Loucy (cell line): ENCODE results near the gene SV2B.

Experiments
- H2AFZ ChIP-seq: fragments of 200-600 bp; sonication (generic); 2 replicates; pipeline ENCODE4 v1.6.0; 2016; ENCODE audit warnings: antibody characterized with exemption, mild to moderate bottlenecking, low read length, moderate library complexity
- H3F3A ChIP-seq: fragments of 200-600 bp; 2 replicates; pipeline ENCODE4 v1.6.0; 2016; ENCODE audit warnings: antibody characterized with exemption, low read depth, mild to moderate bottlenecking
- H3K27me3 ChIP-seq: fragments of 200-600 bp; sonication (generic); 2 replicates; pipeline ENCODE4 v1.6.1; 2014; ENCODE audit warnings: low read length, mild to moderate bottlenecking; ENCODE audit not compliant: insufficient read depth, poor library complexity, severe bottlenecking
- H3K36me3 ChIP-seq: fragments of 200-600 bp; sonication (generic); 2 replicates; pipeline ENCODE4 v1.6.1; 2016; ENCODE audit warnings: low read length; ENCODE audit not compliant: insufficient read depth
- H3K4me1 ChIP-seq: fragments of 200-600 bp; sonication (generic); 2 replicates; pipeline ENCODE4 v1.5.1; 2014; ENCODE audit warnings: low read length, mild to moderate bottlenecking; ENCODE audit not compliant: insufficient read depth, poor library complexity, severe bottlenecking
- H3K4me2 ChIP-seq: fragments of 200-600 bp; sonication (generic); 2 replicates; pipeline ENCODE4 v1.6.0; 2014; ENCODE audit warnings: antibody characterized with exemption, low read length, low read depth, mild to moderate bottlenecking; ENCODE audit not compliant: poor library complexity, severe bottlenecking
- H3K4me3 ChIP-seq: fragments of 200-600 bp; sonication (generic); 2 replicates; pipeline ENCODE4 v1.5.1; 2014; ENCODE audit warnings: low read length, mild to moderate bottlenecking, mixed read lengths; ENCODE audit not compliant: poor library complexity, severe bottlenecking
- H3K79me2 ChIP-seq: fragments of 200-600 bp; sonication (generic); 2 replicates; pipeline ENCODE4 v1.6.1; 2014; ENCODE audit warnings: low read length; ENCODE audit not compliant: insufficient read depth
- H3K9ac ChIP-seq: fragments of 200-600 bp; sonication (generic); 2 replicates; pipeline ENCODE4 v1.6.0; 2014; ENCODE audit warnings: mild to moderate bottlenecking, low read depth, low read length, moderate library complexity; ENCODE audit not compliant: poor library complexity, severe bottlenecking
- H3K9me2 ChIP-seq: fragments of 200-600 bp; sonication (generic); replicated peaks from 2 replicates; pipeline ENCODE4 v1.6.1; 2016; ENCODE audit warnings: low read depth, low read length, mixed read lengths
- H3K9me3 ChIP-seq: fragments of 200-600 bp; sonication (generic); 2 replicates; pipeline ENCODE4 v1.6.1; 2014; ENCODE audit warnings: mild to moderate bottlenecking, antibody characterized with exemption, low read length, low read depth; ENCODE audit not compliant: insufficient read depth
- H4K20me1 ChIP-seq: fragments of 200-600 bp; sonication (generic); 2 replicates; pipeline ENCODE4 v1.6.0; 2014; ENCODE audit warnings: antibody characterized with exemption, low read length, mild to moderate bottlenecking; ENCODE audit not compliant: insufficient read depth, poor library complexity, severe bottlenecking
- EZH2phosphoT487 ChIP-seq: fragments of 200-600 bp; IDR thresholded peaks from 2 replicates; pipeline ENCODE4 v1.6.1; 2018; ENCODE audit warnings: antibody characterized with exemption, mild to moderate bottlenecking, moderate library complexity, borderline replicate concordance
- TF ChIP-seq, protein P1 (sequence below): fragments of 200-600 bp; sonication (generic); conservative IDR thresholded peaks from 2 replicates; pipeline ENCODE4 v1.5.1; 2014; ENCODE audit warnings: mild to moderate bottlenecking, antibody characterized with exemption, low read length

SV2B gene

DNA sequence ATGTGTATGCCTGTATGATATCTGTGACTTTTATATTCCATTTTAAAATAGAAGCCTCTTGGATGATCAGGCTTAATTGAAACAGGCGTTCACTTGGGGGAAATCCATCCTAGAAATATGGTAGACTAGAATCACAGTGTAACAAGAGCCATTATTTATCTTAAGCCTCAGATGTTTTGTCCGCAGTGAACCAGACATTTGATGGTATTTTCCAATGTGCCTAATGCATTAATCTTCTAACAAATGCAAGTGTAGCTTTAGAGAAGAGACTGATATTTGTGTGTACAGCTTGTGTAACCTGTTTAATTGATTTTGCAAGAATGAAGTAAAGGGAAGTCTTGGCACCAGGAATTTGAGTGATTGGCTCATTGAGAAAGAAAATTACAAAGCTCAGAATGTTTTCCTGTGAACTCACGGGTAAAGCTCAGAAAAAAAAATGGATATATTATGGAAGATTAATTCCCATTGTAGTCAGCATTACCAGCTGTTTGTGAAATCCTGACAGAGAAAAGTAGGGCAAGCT, 155.7 kb downstream of the SV2B start:
- Histone ChIP-seq H3K9me2 (no peaks in the 10 kb centered on the region), H3K79me2 (no peaks in the 10 kb centered on the region), H4K20me1 (no peaks in the 10 kb centered on the region), H3K4me2 (no peak overlapping the region), H3K4me3 (no peak overlapping the region), H3K4me1 (no peaks in the 10 kb centered on the region), H3K9ac (no peak overlapping the region), H2AFZ (no peak overlapping the region), H3K36me3 (no peaks in the 10 kb centered on the region), H3K27me3 (no peaks in the 10 kb centered on the region), H3K9me3 (no peaks in the 10 kb centered on the region), H3F3A (no peaks in the 10 kb centered on the region; the same call in 1 of the 2 replicates)
- TF ChIP-seq, protein P1, sequence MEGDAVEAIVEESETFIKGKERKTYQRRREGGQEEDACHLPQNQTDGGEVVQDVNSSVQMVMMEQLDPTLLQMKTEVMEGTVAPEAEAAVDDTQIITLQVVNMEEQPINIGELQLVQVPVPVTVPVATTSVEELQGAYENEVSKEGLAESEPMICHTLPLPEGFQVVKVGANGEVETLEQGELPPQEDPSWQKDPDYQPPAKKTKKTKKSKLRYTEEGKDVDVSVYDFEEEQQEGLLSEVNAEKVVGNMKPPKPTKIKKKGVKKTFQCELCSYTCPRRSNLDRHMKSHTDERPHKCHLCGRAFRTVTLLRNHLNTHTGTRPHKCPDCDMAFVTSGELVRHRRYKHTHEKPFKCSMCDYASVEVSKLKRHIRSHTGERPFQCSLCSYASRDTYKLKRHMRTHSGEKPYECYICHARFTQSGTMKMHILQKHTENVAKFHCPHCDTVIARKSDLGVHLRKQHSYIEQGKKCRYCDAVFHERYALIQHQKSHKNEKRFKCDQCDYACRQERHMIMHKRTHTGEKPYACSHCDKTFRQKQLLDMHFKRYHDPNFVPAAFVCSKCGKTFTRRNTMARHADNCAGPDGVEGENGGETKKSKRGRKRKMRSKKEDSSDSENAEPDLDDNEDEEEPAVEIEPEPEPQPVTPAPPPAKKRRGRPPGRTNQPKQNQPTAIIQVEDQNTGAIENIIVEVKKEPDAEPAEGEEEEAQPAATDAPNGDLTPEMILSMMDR = no peak
- TF ChIP-seq EZH2phosphoT487 = no peak

DNA sequence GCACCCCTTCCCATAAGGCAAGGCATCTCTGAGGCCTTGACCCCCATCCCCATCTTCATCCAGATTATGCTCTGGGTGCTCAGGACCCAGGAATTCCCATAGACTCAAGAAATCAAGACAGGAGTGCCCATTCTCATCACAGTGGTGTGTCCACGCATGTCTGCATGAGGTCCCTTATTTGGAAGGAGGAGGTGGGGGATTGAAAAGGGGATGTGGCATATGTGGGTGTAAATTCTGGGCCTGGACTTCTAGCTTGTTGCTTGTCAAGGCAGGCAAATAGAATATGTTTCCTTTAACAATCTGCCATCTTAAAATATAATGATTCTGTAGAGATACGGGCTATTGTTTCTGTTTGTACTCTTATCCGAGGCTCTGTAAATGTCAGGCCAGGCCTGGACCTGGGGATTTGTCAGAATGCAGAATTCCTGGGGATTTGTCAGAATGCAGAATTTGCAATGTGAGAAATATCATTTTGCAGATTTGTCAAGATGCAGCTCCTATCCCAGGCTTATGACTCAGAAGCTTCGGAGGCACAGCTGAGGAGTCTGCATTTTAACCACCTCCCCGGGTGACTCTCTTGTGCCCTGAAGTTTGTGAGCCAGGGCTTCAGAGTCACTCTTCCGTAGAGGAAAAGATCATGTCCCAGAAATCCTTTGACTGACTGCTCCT, 157.8 kb downstream of the SV2B start:
- TF ChIP-seq, protein P1 = no peak
- TF ChIP-seq EZH2phosphoT487 = no peak
- Histone ChIP-seq H4K20me1 (no peaks in the 10 kb centered on the region), H3K4me1 (no peaks in the 10 kb centered on the region), H3K36me3 (no peaks in the 10 kb centered on the region), H3F3A (no peaks in the 10 kb centered on the region; the same call in 1 of the 2 replicates), H3K9me3 (no peaks in the 10 kb centered on the region), H3K4me2 (peak overlapping the region; percentile 30), H2AFZ (peak overlapping the region; percentile 80), H3K9me2 (no peaks in the 10 kb centered on the region), H3K27me3 (peaks cover 4% of the 10 kb centered on the region), H3K4me3 (no peak overlapping the region), H3K9ac (no peak overlapping the region), H3K79me2 (no peaks in the 10 kb centered on the region)

DNA sequence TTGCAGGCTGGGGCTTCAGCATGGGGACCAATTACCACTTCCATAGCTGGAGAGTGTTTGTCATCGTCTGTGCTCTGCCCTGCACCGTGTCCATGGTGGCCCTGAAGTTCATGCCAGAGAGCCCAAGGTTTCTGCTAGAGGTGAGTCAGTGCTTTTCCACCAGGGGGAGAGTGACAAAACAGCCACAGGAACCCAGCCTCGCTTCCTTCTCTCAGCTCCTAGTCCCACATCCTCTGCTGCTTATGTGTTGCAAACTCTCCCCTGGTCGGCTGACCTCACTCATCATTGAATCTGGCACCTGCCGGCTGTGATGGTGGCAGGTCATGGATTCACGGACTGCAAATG, 158.3 kb downstream of the SV2B start:
- TF ChIP-seq, protein P1 = peak; percentile 53
- no peak for TF ChIP-seq EZH2phosphoT487
- peaks cover 9% of the 10 kb centered on the region for H3K27me3 ChIP-seq

More for the DNA sequence above, 158.3 kb downstream of the SV2B start:
- Histone ChIP-seq H3K9ac (no peak overlapping the region), H3K4me1 (no peaks in the 10 kb centered on the region), H4K20me1 (no peaks in the 10 kb centered on the region), H3K4me3 (no peak overlapping the region), H3K9me2 (no peaks in the 10 kb centered on the region), H3K9me3 (no peaks in the 10 kb centered on the region), H3F3A (no peaks in the 10 kb centered on the region; the same call in 1 of the 2 replicates), H3K36me3 (no peaks in the 10 kb centered on the region), H3K79me2 (no peaks in the 10 kb centered on the region), H2AFZ (peak overlapping the region; percentile 80), H3K4me2 (peak overlapping the region; percentile 30)
